Caco-2 (cell line): Measurements from ENCODE around the gene BRD3OS. TPM values are rescaled to one million over a fixed set of nuclear protein-coding genes. Genes with fewer than 3 reads are reported as not detected.
A peak's percentile ranks its signal among the peaks of the same experiment; 100 is the strongest.

Experiments used
- BruUV-seq: library from RNA; stranded (reverse); fragments of 400-500 nt; replicated peaks from 2 replicates; lab custom pipeline; 2021; lab: Mats Ljungman, UMichigan
- CTCF ChIA-PET: fragments of 300-600 bp; sonication (Branson Sonifier 250); formaldehyde crosslinking; loops from one replicate; lab custom pipeline; 2022; ENCODE audit warnings: antibody characterized with exemption; lab: Charles Lee
- POLR2A ChIA-PET: fragments of 300-600 bp; sonication (Branson Sonifier 250); formaldehyde crosslinking; loops from one replicate; lab custom pipeline; 2022; ENCODE audit warnings: antibody characterized with exemption; lab: Charles Lee
- DNase-seq, 2 experiments: peaks; one replicate each; pipeline versions ENCODE4 v3.0.0 to v3.0.0-alpha.2; 2020 to 2022
- H3K27me3 ChIP-seq: replicated peaks from 2 replicates; pipeline ENCODE4 v1.6.0; 2011; ENCODE audit warnings: low read length; ENCODE audit not compliant: control insufficient read depth, insufficient read depth
- H3K36me3 ChIP-seq: 2 replicates; pipeline ENCODE4 v1.5.1; 2011; ENCODE audit warnings: low read length; ENCODE audit not compliant: control insufficient read depth, insufficient read depth
- H3K4me1 ChIP-seq: fragments of 250-450 bp; sonication (Bioruptor Pico); 2 replicates; pipeline ENCODE4 v1.5.1; 2020; ENCODE audit warnings: mild to moderate bottlenecking
- H3K4me3 ChIP-seq: 2 replicates; pipeline ENCODE4 v1.5.1; 2011; ENCODE audit warnings: low read depth, mild to moderate bottlenecking, control low read depth, low read length
- H3K9me3 ChIP-seq: fragments of 250-450 bp; sonication (Bioruptor Pico); 2 replicates; pipeline ENCODE4 v1.5.1; 2020; ENCODE audit warnings: mild to moderate bottlenecking, moderate library complexity
- H3K27ac Mint-ChIP-seq: one replicate; pipeline ENCODE4 v1.8.0; 2022; ENCODE audit warnings: mixed read lengths; ENCODE audit not compliant: unreplicated experiment
- H3K27me3 Mint-ChIP-seq: one replicate; pipeline ENCODE4 v1.8.0; 2022; ENCODE audit warnings: mixed read lengths; ENCODE audit not compliant: insufficient read depth, unreplicated experiment
- H3K36me3 Mint-ChIP-seq: one replicate; pipeline ENCODE4 v1.8.0; 2022; ENCODE audit warnings: mild to moderate bottlenecking, mixed read lengths; ENCODE audit not compliant: insufficient read depth, unreplicated experiment
- H3K4me1 Mint-ChIP-seq: one replicate; pipeline ENCODE4 v1.8.0; 2022; ENCODE audit warnings: low read depth, mixed read lengths; ENCODE audit not compliant: unreplicated experiment
- H3K4me3 Mint-ChIP-seq: one replicate; pipeline ENCODE4 v1.8.0; 2022; ENCODE audit warnings: mild to moderate bottlenecking, moderate library complexity, mixed read lengths; ENCODE audit not compliant: unreplicated experiment
- H3K9me3 Mint-ChIP-seq: one replicate; pipeline ENCODE4 v1.8.0; 2022; ENCODE audit warnings: mixed read lengths; ENCODE audit not compliant: unreplicated experiment
- CTCF ChIP-seq, 2 experiments: fragments of 200-600 bp in 1 of 2; IDR thresholded peaks; 1 replicate in 1 of 2; 2 replicates in 1 of 2; pipeline versions ENCODE4 v1.5.1 to v1.8.0; 2011 to 2022; ENCODE audit warnings: antibody characterized with exemption in 1 of 2, control low read depth in 1 of 2, inconsistent platforms in 1 of 2, low read depth in 1 of 2, low read length in 1 of 2, mild to moderate bottlenecking in 1 of 2, moderate library complexity in 1 of 2; ENCODE audit not compliant: insufficient read depth in 1 of 2, severe bottlenecking in 1 of 2, unreplicated experiment in 1 of 2
- intact Hi-C: fragments of 100-400 bp; cut with micrococcal nuclease; formaldehyde crosslinking; loops from one replicate; pipeline ENCODE4 v1.10.0; 2022; ENCODE audit not compliant: unreplicated experiment
- total RNA-seq: library from RNA; stranded (reverse); gene quantifications from 2 replicates; pipeline ENCODE4 v1.2.3, GENCODE V29; 2022

The BRD3OS gene
- total RNA-seq, 1 experiment from 2014 or later, result 9.4 TPM

DNA sequence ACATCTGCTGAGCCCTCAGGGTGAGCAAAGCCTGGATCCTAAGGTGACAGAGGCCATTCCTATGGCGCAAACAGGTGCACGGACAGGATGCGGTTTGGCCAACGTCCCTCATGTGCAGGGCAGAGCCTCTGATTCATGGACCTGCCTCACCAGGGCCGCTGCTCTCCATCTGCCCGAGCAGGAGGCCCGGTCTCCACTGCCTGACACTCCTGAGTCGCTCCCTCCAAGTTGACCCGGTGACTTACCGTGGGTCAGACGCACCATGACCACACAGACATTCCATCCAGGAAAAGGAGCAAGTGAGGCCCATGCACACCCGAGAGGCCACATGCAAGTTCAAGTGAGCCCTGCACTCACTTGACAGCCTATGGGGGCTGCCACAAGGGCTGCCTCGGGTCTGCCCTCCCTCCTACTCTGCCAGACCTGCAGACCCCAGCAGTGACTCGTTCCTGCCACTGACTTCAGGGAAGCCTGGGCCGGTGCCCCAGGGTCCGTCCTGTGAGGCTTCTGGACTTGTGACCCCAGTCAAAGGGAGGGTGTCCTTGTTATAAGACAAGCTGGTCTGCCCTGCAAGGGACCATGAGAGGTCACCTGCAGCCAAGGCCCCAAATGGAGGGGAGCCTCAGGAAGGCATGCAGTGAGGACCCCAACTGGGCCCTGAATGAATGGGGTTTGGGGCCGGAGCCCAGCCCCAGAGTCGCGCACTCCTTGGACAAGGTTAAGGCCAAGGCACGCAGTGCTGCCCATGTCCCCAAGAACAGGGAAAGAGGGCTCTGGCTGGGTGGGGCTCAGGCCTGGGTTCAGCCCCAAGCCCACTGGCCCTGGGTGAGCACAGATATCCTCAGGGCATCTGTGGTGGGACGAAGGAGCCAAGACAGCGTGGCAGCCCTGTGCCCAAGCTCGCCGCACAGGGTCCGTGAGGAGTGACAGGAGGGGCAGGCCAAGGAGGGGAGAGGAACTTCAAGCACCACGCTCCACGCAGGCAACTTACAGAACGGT, 10.1 kb downstream of the BRD3OS start:
- ChIA-PET POLR2A (no interaction called here), CTCF (no interaction called here)
- H3K36me3 Mint-ChIP-seq, result peaks cover 52% of the 10 kb centered on the region
- H3K27me3 ChIP-seq, result no peaks in the 10 kb centered on the region
- no peak overlapping the region for H3K4me3 ChIP-seq
- peaks cover 4% of the 10 kb centered on the region; the same call in 1 of the 2 replicates for H3K36me3 ChIP-seq
- H3K4me1 Mint-ChIP-seq, result no peaks in the 10 kb centered on the region
- no peaks in the 10 kb centered on the region for H3K9me3 Mint-ChIP-seq
- peak in 1 of 2 experiments; percentile 26 for DNase-seq
- no peaks in the 10 kb centered on the region for H3K9me3 ChIP-seq
- BruUV-seq, result no TSS peak
- no peak overlapping the region for H3K4me3 Mint-ChIP-seq
- no peak overlapping the region for H3K27ac Mint-ChIP-seq
- intact Hi-C loops, result no loop called here
- no peaks in the 10 kb centered on the region for H3K4me1 ChIP-seq
- H3K27me3 Mint-ChIP-seq, result no peaks in the 10 kb centered on the region
- TF ChIP-seq CTCF (IDR thresholded peaks at IDR 0.05; ENCODE audit: insufficient read depth in 1 of 2, low read depth in 1 of 2, low read length in 1 of 2, severe bottlenecking in 1 of 2, unreplicated experiment in 1 of 2), result no peak

DNA sequence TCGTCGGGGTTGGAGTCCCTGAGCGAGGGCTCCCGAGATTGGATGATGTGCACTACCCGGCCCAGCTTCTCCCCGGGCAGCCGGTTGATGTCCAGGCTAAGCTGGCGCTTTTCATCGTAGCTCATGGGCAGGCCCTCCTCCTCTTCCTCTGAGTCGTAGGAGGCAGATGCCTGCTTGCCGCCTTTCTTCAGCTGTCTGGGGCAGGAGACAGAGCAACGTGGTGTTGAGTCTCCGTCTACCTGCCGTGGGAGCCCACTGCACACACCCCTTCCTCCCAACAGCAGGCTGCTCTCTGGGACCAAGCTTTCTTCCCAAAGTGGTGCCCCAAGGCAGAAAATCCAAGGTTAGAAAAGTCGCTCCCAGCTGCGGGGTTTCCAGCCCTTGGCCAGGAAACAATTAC, 10.8 kb downstream of the BRD3OS start:
- POLR2A ChIA-PET, result no interaction called here
- intact Hi-C loops, result no loop called here
- peaks cover 4% of the 10 kb centered on the region; the same call in 1 of the 2 replicates for H3K36me3 ChIP-seq

More for the DNA sequence above, 10.8 kb downstream of the BRD3OS start:
- H3K9me3 Mint-ChIP-seq, result no peaks in the 10 kb centered on the region
- no peak overlapping the region for H3K4me3 Mint-ChIP-seq
- H3K27me3 ChIP-seq, result no peaks in the 10 kb centered on the region
- H3K4me3 ChIP-seq, result no peak overlapping the region
- peaks cover 53% of the 10 kb centered on the region for H3K36me3 Mint-ChIP-seq
- no peaks in the 10 kb centered on the region for H3K9me3 ChIP-seq
- H3K4me1 ChIP-seq, result no peaks in the 10 kb centered on the region
- CTCF ChIA-PET, result no interaction called here
- H3K27ac Mint-ChIP-seq, result no peak overlapping the region
- no peaks in the 10 kb centered on the region for H3K4me1 Mint-ChIP-seq
- no peaks in the 10 kb centered on the region for H3K27me3 Mint-ChIP-seq
- DNase-seq, result peak in 1 of 2 experiments; percentile 21
- TF ChIP-seq CTCF (IDR thresholded peaks at IDR 0.05; ENCODE audit: insufficient read depth in 1 of 2, low read depth in 1 of 2, low read length in 1 of 2, severe bottlenecking in 1 of 2, unreplicated experiment in 1 of 2), result no peak
- no TSS peak for BruUV-seq
